Body of pancreas (tissue), 4 donors: ENCODE measurements around the gene NDNF. TPM values are rescaled to one million over a fixed set of nuclear protein-coding genes. Genes with fewer than 3 reads are reported as not detected.

Source experiments
- ATAC-seq: fragments of 150-250 bp; one replicate; pipeline ENCODE4 v1.9.1; 2016
- DNase-seq, 4 donors: peaks; one replicate each; pipeline ENCODE4 v3.0.0-alpha.2; 2019
- H3K27ac ChIP-seq, 4 donors: fragments of 200-600 bp; sonication (generic); 1 replicate in 3 of 4; 2 replicates in 1 of 4; pipeline versions ENCODE4 v1.5.1 to v1.6.1; 2016 to 2019; ENCODE audit warnings: mild to moderate bottlenecking in 1 of 4, mixed read lengths in 1 of 4, moderate library complexity in 1 of 4
- H3K27me3 ChIP-seq, 2 donors: fragments of 200-600 bp; sonication (generic); one replicate each; pipeline ENCODE4 v1.6.0; 2016; ENCODE audit warnings: mild to moderate bottlenecking in 1 of 2
- H3K36me3 ChIP-seq, 2 donors: fragments of 200-600 bp; sonication (generic); replicated peaks in 1 of 2; 2 replicates each; pipeline ENCODE4 v1.5.1; 2016; ENCODE audit warnings: low read depth in 2 of 2; ENCODE audit not compliant: insufficient read depth in 1 of 2
- H3K4me1 ChIP-seq: fragments of 200-600 bp; sonication (generic); one replicate; pipeline ENCODE4 v1.6.0; 2016
- H3K4me3 ChIP-seq, 2 donors: fragments of 200-600 bp; sonication (generic); 1 replicate in 1 of 2; 2 replicates in 1 of 2; pipeline ENCODE4 v1.5.1; 2016 to 2019
- H3K9me3 ChIP-seq, 3 donors: fragments of 200-600 bp; sonication (generic); 1 replicate in 2 of 3; 2 replicates in 1 of 3; pipeline ENCODE4 v1.5.1; 2016
- POLR2A ChIP-seq, 3 donors: fragments of 450-650 bp; IDR thresholded peaks; one replicate each; pipeline ENCODE4 v1.6.1; 2016; ENCODE audit warnings: antibody characterized with exemption in 3 of 3, mild to moderate bottlenecking in 2 of 3
- WGBS, 2 donors: methylation state at CpG; one replicate each; pipeline ENCODE4 v1.1.5; 2017; 5-methylcytosine and 5-hydroxymethylcytosine counted together
- intact Hi-C: fragments of 100-400 bp; cut with DNase I; formaldehyde crosslinking; loops from one replicate; pipeline ENCODE4 v1.15.1; 2023
- total RNA-seq, 2 donors: library from RNA; depleted of rRNA; stranded (reverse); fragments of >200 nt; gene quantifications; one replicate each; pipeline ENCODE4 v1.1.0, GENCODE V29; 2016
- TF ChIP-seq, protein P1 (sequence below), 7 experiments: fragments of 450-650 bp in 4 of 7; fragments of 200-600 bp in 3 of 7; sonication (generic) in 3 of 7; IDR thresholded peaks; one replicate each; pipeline ENCODE4 v1.5.1; 2016 to 2019; ENCODE audit warnings: antibody characterized with exemption in 7 of 7

Gene NDNF
- total RNA-seq, 2 donors from 2014 or later = 0.52 to 0.66 TPM

DNA sequence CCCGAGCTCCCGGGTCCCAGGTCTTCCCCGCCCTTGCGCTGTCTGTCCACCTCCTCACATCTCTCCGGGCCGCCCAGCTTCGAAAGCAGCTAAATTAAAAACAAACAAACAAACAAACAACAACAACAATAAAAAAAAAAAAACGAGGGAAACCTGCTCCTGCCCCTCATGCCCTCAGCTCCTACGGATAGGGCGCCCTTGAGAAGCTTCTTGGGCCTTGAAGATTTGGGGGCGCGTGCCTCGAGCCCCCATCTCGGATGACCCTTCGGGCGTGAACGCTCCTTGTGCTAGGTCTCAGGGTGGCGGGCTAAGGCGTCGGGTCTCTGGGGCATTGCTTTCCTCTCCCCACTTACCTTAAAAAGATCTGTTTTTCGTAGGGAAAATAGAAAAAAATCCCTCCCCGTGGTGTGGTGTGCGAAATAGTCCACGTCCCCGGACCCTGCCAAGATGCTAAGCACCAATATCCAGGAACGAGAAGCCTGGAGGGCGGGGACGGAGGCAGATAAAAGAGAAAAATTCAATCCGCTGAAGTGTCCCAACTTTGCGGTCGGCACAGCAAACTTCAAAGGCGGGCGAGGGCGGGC, 603 bp downstream of the NDNF start:
- DNase-seq (no peak), ATAC-seq (no peak)
- H3K27me3 ChIP-seq = no peaks in the 10 kb centered on the region
- H3K4me1 ChIP-seq = peaks cover 21% of the 10 kb centered on the region
- H3K4me3 ChIP-seq = peak overlapping the region in 1 of 2 donors; percentile 32
- intact Hi-C loops = no loop called here
- H3K27ac ChIP-seq = no peak overlapping the region
- H3K9me3 ChIP-seq = no peaks in the 10 kb centered on the region
- 2 to 3% methylated on average over 34 of the region's 34 CpGs for WGBS, 2 donors
- no peak for TF ChIP-seq POLR2A (IDR thresholded peaks at IDR 0.05)
- TF ChIP-seq, protein P1, sequence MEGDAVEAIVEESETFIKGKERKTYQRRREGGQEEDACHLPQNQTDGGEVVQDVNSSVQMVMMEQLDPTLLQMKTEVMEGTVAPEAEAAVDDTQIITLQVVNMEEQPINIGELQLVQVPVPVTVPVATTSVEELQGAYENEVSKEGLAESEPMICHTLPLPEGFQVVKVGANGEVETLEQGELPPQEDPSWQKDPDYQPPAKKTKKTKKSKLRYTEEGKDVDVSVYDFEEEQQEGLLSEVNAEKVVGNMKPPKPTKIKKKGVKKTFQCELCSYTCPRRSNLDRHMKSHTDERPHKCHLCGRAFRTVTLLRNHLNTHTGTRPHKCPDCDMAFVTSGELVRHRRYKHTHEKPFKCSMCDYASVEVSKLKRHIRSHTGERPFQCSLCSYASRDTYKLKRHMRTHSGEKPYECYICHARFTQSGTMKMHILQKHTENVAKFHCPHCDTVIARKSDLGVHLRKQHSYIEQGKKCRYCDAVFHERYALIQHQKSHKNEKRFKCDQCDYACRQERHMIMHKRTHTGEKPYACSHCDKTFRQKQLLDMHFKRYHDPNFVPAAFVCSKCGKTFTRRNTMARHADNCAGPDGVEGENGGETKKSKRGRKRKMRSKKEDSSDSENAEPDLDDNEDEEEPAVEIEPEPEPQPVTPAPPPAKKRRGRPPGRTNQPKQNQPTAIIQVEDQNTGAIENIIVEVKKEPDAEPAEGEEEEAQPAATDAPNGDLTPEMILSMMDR (IDR thresholded peaks at IDR 0.05) = no peak
- H3K36me3 ChIP-seq = no peaks in the 10 kb centered on the region

DNA sequence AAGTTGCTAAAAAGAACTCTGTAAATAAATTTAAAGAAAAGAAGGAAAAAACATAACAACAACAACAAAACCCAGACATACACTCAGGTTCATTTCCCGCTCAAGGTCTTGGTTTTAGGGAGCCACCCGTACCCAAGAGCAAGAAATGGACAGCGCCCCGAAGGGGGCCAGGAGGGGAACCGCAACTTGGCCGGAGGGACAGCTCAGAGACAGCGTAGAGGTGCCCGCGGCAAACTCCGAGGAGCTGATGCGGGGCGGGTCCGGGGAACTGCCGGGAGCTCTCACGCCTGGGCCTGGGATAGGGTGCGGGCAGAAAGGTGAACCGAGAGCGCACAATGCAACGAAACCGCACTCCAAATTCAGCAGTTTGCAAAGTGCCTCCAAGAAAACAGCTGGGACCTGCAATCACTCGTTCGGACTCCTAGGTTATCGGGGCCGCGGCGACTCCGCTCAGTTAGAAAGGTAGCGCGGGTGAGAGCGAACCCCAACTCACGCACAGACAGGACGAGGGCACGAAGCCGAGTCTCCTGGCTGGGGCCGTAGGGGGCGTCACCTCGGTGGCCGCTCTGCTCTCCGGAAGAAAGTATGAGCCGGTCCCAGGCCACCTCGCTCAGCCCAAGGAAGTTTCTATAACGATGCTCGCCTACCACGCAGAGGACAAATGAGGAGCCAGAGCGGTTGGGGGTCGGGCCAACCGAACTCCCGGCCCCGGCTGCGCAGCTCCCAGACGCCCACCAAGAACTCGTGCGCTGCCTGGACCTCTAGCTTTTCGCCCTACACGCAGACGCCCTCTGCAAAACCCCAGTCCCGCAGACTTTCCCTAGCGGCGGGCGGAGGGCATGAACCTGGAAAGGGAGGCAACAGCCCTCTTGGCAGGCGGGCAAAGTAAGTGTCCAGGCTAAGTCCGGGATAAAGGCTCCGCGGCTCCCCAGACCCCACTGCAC, 1.4 kb downstream of the NDNF start:
- Histone ChIP-seq H3K36me3 (no peaks in the 10 kb centered on the region), H3K4me1 (peaks cover 21% of the 10 kb centered on the region), H3K9me3 (no peaks in the 10 kb centered on the region), H3K27me3 (no peaks in the 10 kb centered on the region), H3K4me3 (peak overlapping the region in 1 of 2 donors; percentile 32), H3K27ac (no peak overlapping the region)
- intact Hi-C loops = no loop called here
- ATAC-seq (peak; percentile 75), DNase-seq (peak; percentile 41 to 59 (median 50))
- 8 to 17% methylated on average over 25 to 64 of the region's 64 CpGs for WGBS, 2 donors
- TF ChIP-seq POLR2A (IDR thresholded peaks at IDR 0.05) = no peak
- TF ChIP-seq, protein P1 (IDR thresholded peaks at IDR 0.05) = peak in 6 of 7 experiments; percentile 25 to 45 (median 32)

DNA sequence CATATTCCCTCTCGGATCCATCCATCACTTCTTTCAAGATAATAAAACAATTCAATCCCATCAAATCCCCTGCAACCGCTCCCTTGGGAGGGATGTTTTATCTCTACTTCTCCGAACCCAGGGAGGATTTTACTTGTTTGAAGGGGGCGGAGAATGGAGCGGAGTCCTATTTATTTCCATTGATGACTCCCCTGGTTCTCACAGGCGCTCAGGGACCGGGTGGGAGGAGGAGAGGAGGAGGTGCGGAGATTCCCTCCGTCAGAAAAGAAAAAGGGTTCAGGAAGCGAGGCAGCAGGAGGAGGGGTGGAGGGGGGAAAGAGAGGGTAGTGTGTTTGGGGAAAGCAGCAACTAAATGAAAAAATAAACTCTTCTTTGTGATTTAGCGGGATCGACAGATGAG, 2.1 kb downstream of the NDNF start:
- no peak overlapping the region for H3K27ac ChIP-seq
- no peak overlapping the region for H3K4me3 ChIP-seq
- ATAC-seq (no peak), DNase-seq (no peak)
- WGBS, 2 donors = 67 to 84% methylated on average over 12 of the region's 12 CpGs
- TF ChIP-seq, protein P1 (IDR thresholded peaks at IDR 0.05) = no peak
- no peak for TF ChIP-seq POLR2A (IDR thresholded peaks at IDR 0.05)
- no peaks in the 10 kb centered on the region for H3K27me3 ChIP-seq
- peaks cover 21% of the 10 kb centered on the region for H3K4me1 ChIP-seq
- intact Hi-C loops = no loop called here
- no peaks in the 10 kb centered on the region for H3K9me3 ChIP-seq
- H3K36me3 ChIP-seq = no peaks in the 10 kb centered on the region

DNA sequence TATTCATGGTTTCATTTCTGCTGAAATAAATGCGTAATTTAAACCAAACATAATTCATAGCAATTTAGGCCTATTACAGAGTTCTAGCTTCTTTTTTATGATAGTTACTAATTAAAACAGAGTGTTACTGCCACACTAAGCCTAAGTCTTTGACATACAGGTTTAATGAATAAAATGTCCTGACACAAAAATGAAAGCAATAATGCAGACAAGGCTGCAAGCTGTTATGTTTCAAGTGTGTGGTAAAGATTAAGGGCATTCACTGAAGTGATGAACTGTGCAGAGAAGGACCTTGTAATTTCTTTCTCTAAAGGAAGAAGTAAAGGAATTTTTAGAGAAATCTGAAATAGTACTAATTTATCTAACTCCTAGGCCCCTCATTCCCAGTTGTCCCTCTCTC, 2.9 kb downstream of the NDNF start:
- WGBS, 2 donors = 96 to 97% methylated on average over 1 of the region's 1 CpG
- Histone ChIP-seq H3K27me3 (no peaks in the 10 kb centered on the region), H3K4me3 (no peak overlapping the region)

More for the DNA sequence above, 2.9 kb downstream of the NDNF start:
- TF ChIP-seq, protein P1 (IDR thresholded peaks at IDR 0.05) = no peak
- no peak for TF ChIP-seq POLR2A (IDR thresholded peaks at IDR 0.05)
- Histone ChIP-seq H3K9me3 (no peaks in the 10 kb centered on the region), H3K36me3 (no peaks in the 10 kb centered on the region), H3K27ac (no peak overlapping the region), H3K4me1 (peaks cover 21% of the 10 kb centered on the region)
- ATAC-seq = no peak
- no peak for DNase-seq
- intact Hi-C loops = no loop called here
